ENCODE data around the gene CTSW. TPM values are rescaled to one million over a fixed set of nuclear protein-coding genes. Genes with fewer than 3 reads are reported as not detected.
A peak's percentile ranks its signal among the peaks of the same experiment; 100 is the strongest.

Gene CTSW
- total RNA-seq, 2 donors from 2014 or later, result 0.39 to 1.1 TPM

DNA sequence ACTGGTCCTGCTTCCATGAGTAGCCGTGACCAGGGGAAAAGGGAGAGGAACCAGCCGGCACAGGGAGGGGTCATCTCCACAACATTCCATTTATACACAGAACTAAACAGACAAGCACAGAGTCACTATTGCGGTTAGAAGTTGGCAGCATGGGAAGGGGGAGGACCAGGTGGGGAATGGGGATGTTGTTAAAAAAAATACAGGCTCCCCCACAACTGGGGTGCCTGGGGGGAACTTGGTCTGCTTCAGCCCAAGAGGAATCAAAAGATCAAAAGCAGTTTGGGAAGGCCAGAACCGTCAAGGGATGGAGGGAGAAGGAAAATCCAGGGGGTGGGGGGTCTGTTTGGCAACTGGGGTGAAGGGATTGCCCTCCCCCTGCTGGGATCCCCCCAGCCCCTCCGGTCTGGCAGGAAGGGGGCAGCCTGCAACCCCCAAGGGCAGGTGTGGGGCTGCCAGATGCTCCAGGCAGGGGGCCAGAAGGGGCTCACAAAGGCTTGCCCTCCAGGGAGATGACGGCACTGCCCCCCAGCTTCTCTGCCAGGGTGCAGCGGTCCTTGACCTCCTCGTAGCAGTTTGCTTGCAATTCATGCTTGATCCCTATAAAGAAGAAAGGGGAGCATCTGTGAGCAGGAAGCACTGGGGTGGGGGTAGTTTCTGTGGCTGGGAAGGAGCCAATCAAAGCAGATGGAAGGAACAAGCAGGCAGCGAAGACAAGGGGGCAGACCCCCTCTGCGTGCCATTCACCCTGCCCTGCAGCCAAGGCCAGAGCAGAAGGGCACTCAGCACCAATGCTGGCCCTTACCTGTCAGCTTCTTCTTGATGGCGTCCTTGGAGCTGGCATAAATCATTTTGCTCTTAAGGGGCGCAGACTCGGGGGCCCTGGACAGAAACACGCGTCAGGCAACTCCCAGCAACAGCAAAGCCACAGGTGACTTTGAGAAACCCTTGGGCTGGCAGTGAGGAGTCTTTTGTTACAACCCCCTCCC lies 24.5 kb upstream of the CTSW start:
- Histone ChIP-seq H3K4me1 (peaks cover 0 to 35% of the 10 kb centered on the region in 2 donors), H3K9me3 (peaks cover 0 to 7% of the 10 kb centered on the region in 2 donors), H3K27me3 (no peaks in the 10 kb centered on the region), H3K27ac (no peak overlapping the region), H3K36me3 (peaks cover 53% of the 10 kb centered on the region), H3K4me3 (no peak overlapping the region)
- TF ChIP-seq, protein P1, sequence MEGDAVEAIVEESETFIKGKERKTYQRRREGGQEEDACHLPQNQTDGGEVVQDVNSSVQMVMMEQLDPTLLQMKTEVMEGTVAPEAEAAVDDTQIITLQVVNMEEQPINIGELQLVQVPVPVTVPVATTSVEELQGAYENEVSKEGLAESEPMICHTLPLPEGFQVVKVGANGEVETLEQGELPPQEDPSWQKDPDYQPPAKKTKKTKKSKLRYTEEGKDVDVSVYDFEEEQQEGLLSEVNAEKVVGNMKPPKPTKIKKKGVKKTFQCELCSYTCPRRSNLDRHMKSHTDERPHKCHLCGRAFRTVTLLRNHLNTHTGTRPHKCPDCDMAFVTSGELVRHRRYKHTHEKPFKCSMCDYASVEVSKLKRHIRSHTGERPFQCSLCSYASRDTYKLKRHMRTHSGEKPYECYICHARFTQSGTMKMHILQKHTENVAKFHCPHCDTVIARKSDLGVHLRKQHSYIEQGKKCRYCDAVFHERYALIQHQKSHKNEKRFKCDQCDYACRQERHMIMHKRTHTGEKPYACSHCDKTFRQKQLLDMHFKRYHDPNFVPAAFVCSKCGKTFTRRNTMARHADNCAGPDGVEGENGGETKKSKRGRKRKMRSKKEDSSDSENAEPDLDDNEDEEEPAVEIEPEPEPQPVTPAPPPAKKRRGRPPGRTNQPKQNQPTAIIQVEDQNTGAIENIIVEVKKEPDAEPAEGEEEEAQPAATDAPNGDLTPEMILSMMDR (IDR thresholded peaks at IDR 0.05), result no peak
- no peak for DNase-seq (ENCODE audit: low spot score)

DNA sequence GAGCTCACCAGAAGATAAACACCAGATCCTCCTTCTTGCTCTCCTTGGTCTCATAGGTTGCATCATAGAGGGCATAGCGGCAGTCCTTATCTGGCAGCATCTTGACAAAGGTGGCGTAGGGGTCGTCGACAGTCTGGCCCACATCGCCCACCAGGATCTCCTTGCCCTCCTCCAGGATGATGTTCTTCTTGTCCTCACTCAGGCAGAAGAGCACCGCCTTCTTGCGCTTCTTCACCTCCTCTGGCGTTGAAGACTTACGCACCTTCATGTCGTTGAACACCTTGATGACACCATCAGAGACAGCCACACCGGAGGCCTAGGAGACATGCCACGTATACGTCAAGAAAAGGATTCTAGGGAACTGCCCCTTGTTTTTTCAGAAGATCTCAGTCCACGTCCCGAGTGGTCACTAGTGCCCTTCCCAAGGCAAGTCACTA lies 23.7 kb upstream of the CTSW start:
- Histone ChIP-seq H3K27ac (peak overlapping the region in 1 of 2 donors; percentile 96), H3K36me3 (peaks cover 50% of the 10 kb centered on the region), H3K4me3 (peak overlapping the region in 1 of 2 donors; percentile 98), H3K9me3 (peaks cover 0 to 7% of the 10 kb centered on the region in 2 donors), H3K27me3 (no peaks in the 10 kb centered on the region), H3K4me1 (peaks cover 0 to 36% of the 10 kb centered on the region in 2 donors)
- TF ChIP-seq, protein P1 (IDR thresholded peaks at IDR 0.05), result no peak
- no peak for DNase-seq (ENCODE audit: low spot score)

GRCh38 chr11:65856689-65857499 lies 22.7 kb upstream of the CTSW start:
- Histone ChIP-seq H3K27me3 (no peaks in the 10 kb centered on the region), H3K27ac (peak overlapping the region; percentile 96), H3K4me1 (peaks cover 0 to 45% of the 10 kb centered on the region in 2 donors), H3K36me3 (peaks cover 47% of the 10 kb centered on the region), H3K9me3 (no peaks in the 10 kb centered on the region), H3K4me3 (peak overlapping the region; percentile 98 to 100)
- TF ChIP-seq, protein P1 (IDR thresholded peaks at IDR 0.05), result no peak
- DNase-seq (ENCODE audit: low spot score), result peak; percentile 84

GRCh38 chr11:65857500-65857852 lies 22.2 kb upstream of the CTSW start:
- peaks cover 47% of the 10 kb centered on the region for H3K36me3 ChIP-seq
- H3K27me3 ChIP-seq, result no peaks in the 10 kb centered on the region
- TF ChIP-seq, protein P1 (IDR thresholded peaks at IDR 0.05), result no peak
- peak overlapping the region; percentile 96 for H3K27ac ChIP-seq
- no peak for DNase-seq (ENCODE audit: low spot score)
- peaks cover 0 to 51% of the 10 kb centered on the region in 2 donors for H3K4me1 ChIP-seq
- no peaks in the 10 kb centered on the region for H3K9me3 ChIP-seq
- H3K4me3 ChIP-seq, result peak overlapping the region; percentile 98 to 100

DNA sequence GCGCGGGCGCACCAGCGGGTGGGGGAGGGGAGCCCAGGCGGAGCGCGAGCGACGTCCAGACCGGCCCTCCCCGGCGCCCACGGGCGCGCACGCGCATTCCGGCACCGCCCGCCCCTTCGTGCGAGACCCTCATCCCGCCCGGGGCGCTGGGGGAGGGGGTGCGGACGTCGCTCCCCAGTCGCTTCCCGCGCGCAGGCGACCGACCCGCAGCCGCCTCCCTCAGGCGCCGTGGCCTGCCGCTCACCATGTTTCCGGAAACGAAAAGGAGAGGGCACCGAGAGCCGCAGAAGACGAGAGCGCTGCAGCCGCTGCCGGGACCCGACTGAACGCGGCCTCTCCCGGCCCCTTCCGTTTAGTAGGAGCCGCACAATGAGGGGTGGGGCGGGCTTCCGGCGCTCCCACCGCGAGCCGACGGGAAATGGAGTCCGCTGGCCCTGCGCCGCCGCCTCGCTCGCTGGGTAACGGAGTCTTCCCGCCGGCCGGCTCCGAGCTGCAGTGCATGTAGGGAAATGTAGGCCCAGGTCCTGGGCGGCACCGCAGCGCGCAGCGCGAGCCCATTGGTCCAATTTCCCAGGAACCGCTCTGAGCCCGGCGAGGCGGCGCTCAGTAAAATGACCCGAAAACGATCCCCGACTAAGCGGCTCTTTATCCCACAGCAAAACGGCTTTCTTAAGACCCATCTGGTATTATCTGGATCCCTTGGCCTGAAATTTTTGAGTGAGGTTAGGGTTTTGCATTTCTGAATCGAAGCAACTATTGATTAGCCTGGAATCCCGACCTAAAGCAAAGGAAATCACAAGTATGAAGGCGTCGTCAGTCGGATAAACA lies 21.6 kb upstream of the CTSW start, which contains the start of gene CFL1:
Gene CFL1, minus strand, starts transcription at position 328 of the 828 bp plus-strand sequence. Its CDS starts 81 bp downstream, at position 247.
- no peaks in the 10 kb centered on the region for H3K27me3 ChIP-seq
- H3K9me3 ChIP-seq, result no peaks in the 10 kb centered on the region
- TF ChIP-seq, protein P1 (IDR thresholded peaks at IDR 0.05), result peak in 1 of 2 donors; percentile 10
- peaks cover 47% of the 10 kb centered on the region for H3K36me3 ChIP-seq
- H3K4me3 ChIP-seq, result peak within 1 kb of the TSS; percentile 98 to 100
- peaks cover 0 to 57% of the 10 kb centered on the region in 2 donors for H3K4me1 ChIP-seq
- peak within 1 kb of the TSS; percentile 96 for H3K27ac ChIP-seq
- peak; percentile 99 for DNase-seq (ENCODE audit: low spot score)

All from right atrium auricular region (tissue), 2 donors.